Stimulated activated CD8-positive, alpha-beta memory T cell treated with anti-CD3 and anti-CD28 coated beads, Interleukin-7, amount 100 ng/mL, for 4 hours (primary cell): ENCODE measurements around the gene SAMHD1.
"Not testable (repeated sequence)": the region's sequence is repeated elsewhere in the genome, so short reads cannot be mapped to it uniquely, and the experiment has no call there.

Source experiments
- DNase-seq, 2 donors: peaks; one replicate each; pipeline ENCODE4 v3.0.0-alpha.2; 2020; ENCODE audit warnings: low read depth in 2 of 2

The SAMHD1 gene

DNA sequence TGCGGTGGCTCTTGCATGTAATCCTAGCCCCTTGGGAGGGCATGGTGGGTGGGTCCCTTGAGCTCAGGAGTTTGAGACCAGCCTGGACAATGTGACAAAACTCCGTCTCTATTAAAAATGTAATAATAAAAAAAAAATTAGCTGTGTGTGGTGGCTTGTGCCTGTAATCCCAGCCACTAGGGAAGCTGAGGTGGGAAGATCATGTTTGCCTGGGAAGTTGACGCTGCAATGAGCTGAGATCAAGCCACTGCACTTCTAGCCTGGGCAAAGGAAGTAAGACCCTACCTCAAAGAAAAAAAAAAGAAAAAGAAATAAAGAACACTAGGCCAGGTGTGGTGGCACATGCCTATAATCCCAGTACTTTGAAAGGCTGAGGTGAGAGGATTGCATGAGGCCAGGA lies 4.5 kb upstream of the SAMHD1 start:
- no peak for DNase-seq

GRCh38 chr20:36951979-36952738 lies 651 bp upstream of the SAMHD1 start:
- no peak for DNase-seq

GRCh38 chr20:36950414-36951197 lies 902 bp downstream of the SAMHD1 start:
- peak; percentile 28 to 33 for DNase-seq

GRCh38 chr20:36941401-36941835 lies 10.1 kb downstream of the SAMHD1 start:
- DNase-seq: peak in 1 of 2 donors; percentile 20

DNA sequence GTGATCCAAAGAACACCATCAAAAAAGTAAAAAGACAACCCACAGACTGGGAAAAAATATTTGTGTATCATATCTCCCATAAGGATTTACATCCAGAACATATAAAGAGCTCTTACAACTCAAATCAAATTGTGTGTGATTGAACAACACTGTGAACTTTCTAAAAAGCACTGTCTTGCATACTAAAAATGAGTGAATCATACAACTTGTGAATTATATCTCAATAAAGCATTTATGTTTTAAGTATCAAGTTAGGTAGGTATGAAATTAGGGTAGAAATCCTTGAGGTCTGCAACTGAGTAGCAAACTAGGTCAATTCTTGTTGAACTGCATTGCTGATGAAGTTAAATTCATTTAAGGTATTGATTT lies 14.1 kb downstream of the SAMHD1 start:
- no peak for DNase-seq

GRCh38 chr20:36936761-36937401 lies 14.6 kb downstream of the SAMHD1 start:
- DNase-seq: not testable (repeated sequence)

- DNase-seq: no peak
Observed at GRCh38 chr20:36936341-36936740, 15.2 kb downstream of the SAMHD1 start.

DNA sequence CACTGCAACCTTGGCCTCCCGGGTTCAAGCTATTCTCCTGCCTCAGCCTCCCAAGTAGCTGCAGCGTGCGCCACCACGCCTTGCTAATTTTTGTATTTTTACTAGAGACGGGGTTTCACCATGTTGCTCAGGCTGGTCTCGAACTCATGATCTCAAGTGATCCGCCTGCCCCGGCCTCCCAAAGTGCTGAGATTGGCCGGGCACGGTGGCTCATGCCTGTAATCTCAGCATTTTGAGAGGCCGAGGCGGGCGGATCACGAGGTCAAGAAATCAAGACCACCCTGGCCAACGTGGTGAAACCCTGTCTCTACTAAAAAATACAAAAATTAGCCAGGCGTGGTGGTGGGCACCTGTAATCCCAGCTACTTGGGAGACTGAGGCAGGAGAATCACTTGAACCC lies 17.9 kb downstream of the SAMHD1 start:
- DNase-seq: not testable (repeated sequence)

GRCh38 chr20:36932476-36933426 lies 18.8 kb downstream of the SAMHD1 start:
- no peak for DNase-seq

DNA sequence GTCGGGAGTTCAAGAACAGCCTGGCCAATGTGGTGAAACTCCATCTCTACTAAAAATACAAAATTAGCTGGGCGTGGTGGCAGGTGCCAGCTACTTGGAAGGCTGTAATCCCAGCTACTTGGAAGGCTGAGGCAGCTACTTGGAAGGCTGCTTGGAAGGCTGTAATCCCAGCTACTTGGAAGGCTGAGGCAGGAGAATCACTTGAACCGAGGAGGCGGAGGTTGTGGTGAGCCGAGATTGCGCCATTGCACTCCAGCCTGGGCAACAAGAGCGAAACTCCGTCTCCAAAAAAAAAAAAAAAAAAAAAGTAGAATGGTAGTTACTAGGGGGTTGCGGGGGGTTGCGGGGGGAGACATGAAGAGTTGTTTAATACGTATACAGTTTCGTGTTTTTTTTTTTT lies 19.4 kb downstream of the SAMHD1 start:
- DNase-seq: not testable (repeated sequence)

- DNase-seq: no peak
Observed at GRCh38 chr20:36929691-36930090, 21.8 kb downstream of the SAMHD1 start.

DNA sequence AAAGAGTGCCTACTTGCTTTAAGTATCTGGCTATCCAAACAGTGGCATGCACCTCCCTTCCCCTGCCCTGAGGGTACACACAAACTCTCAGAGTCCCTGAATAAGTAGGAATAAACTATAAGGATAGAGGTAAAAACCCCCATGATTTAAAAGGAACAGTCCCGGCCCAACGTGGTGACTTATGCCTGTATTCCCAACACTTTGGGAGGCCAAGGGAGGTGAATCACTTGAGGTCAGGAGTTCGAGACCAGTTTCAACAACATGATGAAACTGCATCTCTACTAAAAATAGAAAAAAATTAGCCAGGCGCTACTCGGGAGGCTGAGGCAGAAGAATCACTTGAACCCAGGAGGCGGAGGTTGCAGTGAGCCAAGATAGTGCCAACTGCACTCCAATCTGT lies 22.2 kb downstream of the SAMHD1 start:
- no peak for DNase-seq

- no peak for DNase-seq
Observed at GRCh38 chr20:36927704-36928103, 23.8 kb downstream of the SAMHD1 start.

DNA sequence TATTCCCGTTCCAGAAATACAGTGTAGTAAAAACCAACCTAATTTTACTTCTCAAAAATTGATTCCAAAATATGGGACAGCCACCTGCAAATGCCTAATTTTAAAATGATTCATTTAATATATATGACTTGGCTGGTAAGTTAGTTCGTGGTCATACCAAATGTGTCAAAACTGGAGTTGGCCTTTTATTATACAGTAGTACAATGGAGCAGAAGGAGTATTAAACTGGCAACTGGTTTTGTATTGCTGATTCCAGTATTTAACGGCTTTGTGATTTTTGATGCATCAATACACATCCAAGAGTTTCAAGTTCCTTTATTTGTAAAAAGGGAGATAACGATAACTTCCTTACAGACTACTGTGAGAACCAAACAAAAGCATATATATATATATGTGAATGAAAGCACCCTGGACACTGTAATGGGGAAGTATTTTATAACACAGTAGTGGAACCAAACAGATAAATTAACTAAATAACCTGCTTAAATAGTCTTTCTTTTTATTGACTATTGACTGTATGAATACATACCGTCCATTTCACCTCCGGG lies 24.8 kb downstream of the SAMHD1 start:
- no peak for DNase-seq

GRCh38 chr20:36925234-36925633 lies 26.3 kb downstream of the SAMHD1 start:
- no peak for DNase-seq

DNA sequence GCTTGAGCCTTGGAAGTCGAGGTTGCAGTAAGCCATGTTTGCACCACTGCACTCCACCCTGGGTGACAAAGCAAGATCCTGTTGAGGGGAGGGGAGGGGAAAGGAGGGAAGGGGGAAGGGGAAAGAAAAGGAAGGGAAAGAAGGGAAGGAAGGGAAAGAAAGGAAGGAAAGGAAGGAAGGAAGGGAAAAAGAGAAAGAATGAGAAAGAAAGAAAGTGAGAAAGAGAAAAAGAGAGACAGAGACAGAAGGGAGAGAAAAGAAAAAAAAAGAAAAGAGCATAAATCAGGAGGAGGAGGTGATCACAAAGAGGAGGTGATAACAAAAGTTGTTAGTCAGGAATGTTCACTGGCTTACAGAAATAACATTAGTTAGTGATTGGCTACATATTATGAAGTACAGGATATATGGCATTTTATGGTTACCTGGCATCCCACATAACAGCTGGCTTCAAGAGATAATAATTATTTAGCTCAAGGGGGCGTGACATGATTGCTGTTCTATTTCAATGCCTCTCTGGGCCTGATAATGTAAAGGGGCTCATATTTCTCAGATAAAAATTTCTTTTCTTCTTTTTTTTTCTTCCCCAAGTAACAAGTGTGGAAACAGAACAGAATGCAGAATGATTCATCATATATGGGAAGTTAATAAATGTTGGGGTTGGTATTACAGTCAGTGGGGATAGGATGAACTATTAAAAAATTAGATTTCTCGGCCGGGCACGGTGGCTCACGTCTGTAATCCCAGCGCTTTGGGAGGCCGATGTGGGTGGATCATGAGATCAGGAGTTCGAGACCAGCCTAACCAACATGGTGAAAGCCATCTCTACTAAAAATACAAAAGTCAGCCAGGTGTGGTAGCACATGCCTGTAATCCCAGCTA lies 27.1 kb downstream of the SAMHD1 start:
- no peak for DNase-seq

GRCh38 chr20:36920334-36920730 lies 31.2 kb downstream of the SAMHD1 start:
- no peak for DNase-seq

- no peak for DNase-seq
Observed at GRCh38 chr20:36919715-36920333, 31.7 kb downstream of the SAMHD1 start.

GRCh38 chr20:36917943-36918342 lies 33.6 kb downstream of the SAMHD1 start:
- no peak for DNase-seq

DNA sequence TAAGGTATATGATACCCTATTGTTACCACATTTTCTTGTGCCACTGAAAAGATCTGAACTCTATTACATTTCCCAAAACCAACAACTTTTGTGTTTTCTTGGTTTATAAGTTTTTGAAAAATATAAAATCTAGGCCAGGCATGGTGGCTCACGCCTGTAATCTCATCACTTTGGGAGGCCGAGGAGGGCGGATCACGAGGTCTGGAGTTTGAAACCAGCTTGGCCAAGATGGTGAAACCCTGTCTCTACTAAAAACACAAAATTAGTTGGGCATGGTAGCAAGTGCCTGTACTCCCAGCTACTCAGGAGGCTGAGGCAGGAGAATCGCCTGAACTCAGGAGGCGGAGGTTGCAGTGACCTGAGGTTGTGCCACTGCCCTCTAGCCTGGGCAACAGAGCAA lies 34.3 kb downstream of the SAMHD1 start:
- no peak for DNase-seq
